Measurements from ENCODE around the gene STK17A.

The STK17A gene

GRCh38 chr7:43616977-43617376 is 34.1 kb downstream of the STK17A start:
- TF ChIP-seq REST (IDR thresholded peaks at IDR 0.05; ENCODE audit: insufficient read depth in 1 of 2, low read depth in 2 of 2, low read length in 2 of 2): no peak
- no peak for TF ChIP-seq SIN3A (IDR thresholded peaks at IDR 0.05; ENCODE audit: borderline replicate concordance, insufficient read depth, low read length)

- TF ChIP-seq TAF1 (IDR thresholded peaks at IDR 0.05; ENCODE audit: borderline replicate concordance, insufficient read depth, low read length) (no peak), REST (IDR thresholded peaks at IDR 0.05; ENCODE audit: insufficient read depth in 1 of 2, low read depth in 2 of 2, low read length in 2 of 2) (no peak), FOXP2 (optimal IDR thresholded peaks at IDR 0.05; ENCODE audit: borderline replicate concordance, extremely low read depth, extremely low read length, insufficient read depth) (no peak), POLR2AphosphoS5 (IDR thresholded peaks at IDR 0.05; ENCODE audit: low read depth, low read length) (no peak), SIN3A (IDR thresholded peaks at IDR 0.05; ENCODE audit: borderline replicate concordance, insufficient read depth, low read length) (no peak)
Observed at GRCh38 chr7:43618073-43618472, 35.2 kb downstream of the STK17A start.

GRCh38 chr7:43619213-43620012 is 36.5 kb downstream of the STK17A start:
- TF ChIP-seq FOXP2 (optimal IDR thresholded peaks at IDR 0.05; ENCODE audit: borderline replicate concordance, extremely low read depth, extremely low read length, insufficient read depth): no peak
- no peak for TF ChIP-seq REST (IDR thresholded peaks at IDR 0.05; ENCODE audit: insufficient read depth in 1 of 2, low read depth in 2 of 2, low read length in 2 of 2)
- TF ChIP-seq POLR2AphosphoS5 (IDR thresholded peaks at IDR 0.05; ENCODE audit: low read depth, low read length): no peak
- no peak for TF ChIP-seq SIN3A (IDR thresholded peaks at IDR 0.05; ENCODE audit: borderline replicate concordance, insufficient read depth, low read length)
- TF ChIP-seq TAF1 (IDR thresholded peaks at IDR 0.05; ENCODE audit: borderline replicate concordance, insufficient read depth, low read length): no peak

GRCh38 chr7:43621729-43622448 is 39.0 kb downstream of the STK17A start:
- TF ChIP-seq SIN3A (IDR thresholded peaks at IDR 0.05; ENCODE audit: borderline replicate concordance, insufficient read depth, low read length) (no peak), FOXP2 (optimal IDR thresholded peaks at IDR 0.05; ENCODE audit: borderline replicate concordance, extremely low read depth, extremely low read length, insufficient read depth) (no peak), REST (IDR thresholded peaks at IDR 0.05; ENCODE audit: insufficient read depth in 1 of 2, low read depth in 2 of 2, low read length in 2 of 2) (no peak), TAF1 (IDR thresholded peaks at IDR 0.05; ENCODE audit: borderline replicate concordance, insufficient read depth, low read length) (no peak), POLR2AphosphoS5 (IDR thresholded peaks at IDR 0.05; ENCODE audit: low read depth, low read length) (no peak)
